Measurements from ENCODE around the gene CRYGS.
"Not testable (repeated sequence)": the region's sequence is repeated elsewhere in the genome, so short reads cannot be mapped to it uniquely, and the experiment has no call there.

Gene CRYGS

GRCh38 chr3:186583831-186584230, 39.7 kb upstream of the CRYGS start:
- DNase-seq (ENCODE audit: low read depth, low spot score): no peak
- H3K9me3 ChIP-seq (ENCODE audit: low read depth, low read length): no peaks in the 10 kb centered on the region
- peaks cover 70% of the 10 kb centered on the region for H3K36me3 ChIP-seq (ENCODE audit: insufficient read depth, low read length)
- TF ChIP-seq EZH2 (IDR thresholded peaks at IDR 0.05): no peak
- no peak overlapping the region for H3K4me3 ChIP-seq
- H3K9ac ChIP-seq (ENCODE audit: insufficient read length): no peak overlapping the region
- no peak overlapping the region for H3K27ac ChIP-seq

DNA sequence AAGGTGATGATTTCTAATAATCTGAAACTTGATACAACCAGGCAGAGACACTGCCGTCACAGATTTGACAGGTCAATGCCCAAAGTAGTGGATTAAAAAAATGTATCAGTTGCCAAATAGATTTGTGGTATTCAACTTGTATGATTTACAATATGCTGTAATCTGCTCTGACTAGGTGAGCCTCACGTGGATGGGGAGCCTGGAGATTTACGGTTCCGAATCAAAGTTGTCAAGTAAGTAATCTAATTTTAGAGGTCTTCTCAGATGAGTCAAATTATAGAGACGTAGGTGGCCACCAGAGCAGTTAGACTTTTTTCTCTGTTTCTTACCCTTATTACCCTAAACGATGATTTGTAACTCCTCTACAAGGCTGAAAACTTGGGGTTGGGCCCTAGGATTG, 38.4 kb upstream of the CRYGS start:
- no peak overlapping the region for H3K27ac ChIP-seq
- H3K36me3 ChIP-seq (ENCODE audit: insufficient read depth, low read length): peaks cover 77% of the 10 kb centered on the region
- H3K4me3 ChIP-seq: no peak overlapping the region
- H3K9me3 ChIP-seq (ENCODE audit: low read depth, low read length): no peaks in the 10 kb centered on the region
- no peak for DNase-seq (ENCODE audit: low read depth, low spot score)
- no peak for TF ChIP-seq POLR2AphosphoS5 (IDR thresholded peaks at IDR 0.05; ENCODE audit: borderline replicate concordance, low read depth, low read length)
- TF ChIP-seq FOXP2 (optimal IDR thresholded peaks at IDR 0.05; ENCODE audit: control extremely low read depth, extremely low read length, insufficient read depth): no peak
- no peak for TF ChIP-seq EZH2 (IDR thresholded peaks at IDR 0.05)
- no peak overlapping the region for H3K9ac ChIP-seq (ENCODE audit: insufficient read length)

GRCh38 chr3:186580785-186581184, 36.6 kb upstream of the CRYGS start:
- Histone ChIP-seq H3K9me3 (ENCODE audit: low read depth, low read length) (no peaks in the 10 kb centered on the region), H3K9ac (ENCODE audit: insufficient read length) (no peak overlapping the region), H3K27ac (no peak overlapping the region), H3K4me3 (no peak overlapping the region), H3K36me3 (ENCODE audit: insufficient read depth, low read length) (peaks cover 91% of the 10 kb centered on the region)
- no peak for TF ChIP-seq POLR2AphosphoS5 (IDR thresholded peaks at IDR 0.05; ENCODE audit: borderline replicate concordance, low read depth, low read length)
- no peak for TF ChIP-seq EZH2 (IDR thresholded peaks at IDR 0.05)
- TF ChIP-seq FOXP2 (optimal IDR thresholded peaks at IDR 0.05; ENCODE audit: control extremely low read depth, extremely low read length, insufficient read depth): no peak
- DNase-seq (ENCODE audit: low read depth, low spot score): no peak

DNA sequence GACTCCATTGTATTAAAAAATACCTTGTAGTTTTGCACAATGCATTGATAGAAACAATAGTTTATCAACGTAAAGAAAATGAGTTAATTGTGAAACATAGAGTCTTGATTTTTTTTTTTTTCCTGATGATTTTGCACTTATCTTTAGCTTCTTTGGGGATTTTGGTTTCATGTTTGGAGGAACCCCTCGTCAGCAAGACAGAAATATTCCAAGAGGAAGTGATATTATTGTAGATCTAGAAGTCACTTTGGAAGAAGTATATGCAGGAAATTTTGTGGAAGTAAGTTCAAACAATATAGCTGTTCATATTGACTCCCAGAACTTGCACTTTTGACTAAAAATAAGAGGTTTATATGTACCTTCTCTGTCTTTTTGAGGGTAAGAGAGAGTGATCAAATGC, 33.3 kb upstream of the CRYGS start:
- Histone ChIP-seq H3K9me3 (ENCODE audit: low read depth, low read length) (no peaks in the 10 kb centered on the region), H3K36me3 (ENCODE audit: insufficient read depth, low read length) (peaks cover 89% of the 10 kb centered on the region), H3K9ac (ENCODE audit: insufficient read length) (no peak overlapping the region), H3K27ac (no peak overlapping the region), H3K4me3 (no peak overlapping the region)
- DNase-seq (ENCODE audit: low read depth, low spot score): no peak
- no peak for TF ChIP-seq POLR2AphosphoS5 (IDR thresholded peaks at IDR 0.05; ENCODE audit: borderline replicate concordance, low read depth, low read length)
- no peak for TF ChIP-seq EZH2 (IDR thresholded peaks at IDR 0.05)
- no peak for TF ChIP-seq FOXP2 (optimal IDR thresholded peaks at IDR 0.05; ENCODE audit: control extremely low read depth, extremely low read length, insufficient read depth)

DNA sequence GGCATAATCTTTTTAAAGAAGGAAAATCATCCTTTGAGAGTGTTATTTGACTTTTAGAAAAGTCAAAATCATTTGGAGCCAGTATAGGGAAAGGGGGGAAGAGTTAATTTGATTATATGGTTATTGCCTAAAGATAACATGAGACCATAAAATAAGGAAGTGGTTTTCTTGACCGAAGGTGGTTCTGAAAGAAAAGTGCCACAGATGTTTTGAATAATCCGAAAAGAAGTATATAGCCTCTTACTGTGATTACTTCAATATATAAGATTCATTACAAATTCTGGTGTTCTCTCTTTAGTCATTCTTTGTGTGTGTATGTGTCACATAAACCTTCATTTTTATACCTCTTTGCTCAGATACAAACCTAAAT, 27.4 kb upstream of the CRYGS start:
- Histone ChIP-seq H3K9me3 (ENCODE audit: low read depth, low read length) (no peaks in the 10 kb centered on the region), H3K9ac (ENCODE audit: insufficient read length) (peak overlapping the region; percentile 93), H3K36me3 (ENCODE audit: insufficient read depth, low read length) (peaks cover 45% of the 10 kb centered on the region), H3K4me3 (peak overlapping the region; percentile 97), H3K27ac (no peak overlapping the region)
- DNase-seq (ENCODE audit: low read depth, low spot score): no peak
- no peak for TF ChIP-seq FOXP2 (optimal IDR thresholded peaks at IDR 0.05; ENCODE audit: control extremely low read depth, extremely low read length, insufficient read depth)
- TF ChIP-seq EZH2 (IDR thresholded peaks at IDR 0.05): no peak
- no peak for TF ChIP-seq POLR2AphosphoS5 (IDR thresholded peaks at IDR 0.05; ENCODE audit: borderline replicate concordance, low read depth, low read length)

GRCh38 chr3:186570941-186571643, 26.9 kb upstream of the CRYGS start:
- peak overlapping the region; percentile 47; the same call in 1 of the 2 replicates for H3K27ac ChIP-seq

GRCh38 chr3:186570096-186570940, 26.1 kb upstream of the CRYGS start, which contains the start of gene DNAJB11:
TSS of gene DNAJB11 (plus strand) at chr3:186570720. CDS start at chr3:186570898, 178 bp downstream.
- no peak for TF ChIP-seq FOXP2 (optimal IDR thresholded peaks at IDR 0.05; ENCODE audit: control extremely low read depth, extremely low read length, insufficient read depth)
- TF ChIP-seq POLR2AphosphoS5 (IDR thresholded peaks at IDR 0.05; ENCODE audit: borderline replicate concordance, low read depth, low read length): peak; percentile 83
- H3K9me3 ChIP-seq (ENCODE audit: low read depth, low read length): no peaks in the 10 kb centered on the region
- H3K27ac ChIP-seq: peak within 1 kb of the TSS; percentile 51
- H3K36me3 ChIP-seq (ENCODE audit: insufficient read depth, low read length): peaks cover 32% of the 10 kb centered on the region
- H3K9ac ChIP-seq (ENCODE audit: insufficient read length): peak within 1 kb of the TSS; percentile 93
- peak; percentile 100 for DNase-seq (ENCODE audit: low read depth, low spot score)
- peak within 1 kb of the TSS; percentile 97 for H3K4me3 ChIP-seq

More at GRCh38 chr3:186570941-186571643, 26.9 kb upstream of the CRYGS start:
- TF ChIP-seq FOXP2 (optimal IDR thresholded peaks at IDR 0.05; ENCODE audit: control extremely low read depth, extremely low read length, insufficient read depth) (no peak), EZH2 (IDR thresholded peaks at IDR 0.05) (no peak)
- Histone ChIP-seq H3K9me3 (ENCODE audit: low read depth, low read length) (no peaks in the 10 kb centered on the region), H3K36me3 (ENCODE audit: insufficient read depth, low read length) (peaks cover 40% of the 10 kb centered on the region), H3K9ac (ENCODE audit: insufficient read length) (peak overlapping the region; percentile 93), H3K4me3 (peak overlapping the region; percentile 97)
- no peak for DNase-seq (ENCODE audit: low read depth, low spot score)

GRCh38 chr3:186569779-186570095, 25.6 kb upstream of the CRYGS start:
- Histone ChIP-seq H3K36me3 (ENCODE audit: insufficient read depth, low read length) (peaks cover 26% of the 10 kb centered on the region), H3K27ac (peak overlapping the region; percentile 51; the same call in 1 of the 2 replicates), H3K9ac (ENCODE audit: insufficient read length) (peak overlapping the region; percentile 90), H3K4me3 (peak overlapping the region; percentile 97), H3K9me3 (ENCODE audit: low read depth, low read length) (no peaks in the 10 kb centered on the region)
- no peak for DNase-seq (ENCODE audit: low read depth, low spot score)
- TF ChIP-seq FOXP2 (optimal IDR thresholded peaks at IDR 0.05; ENCODE audit: control extremely low read depth, extremely low read length, insufficient read depth): no peak
- TF ChIP-seq POLR2AphosphoS5 (IDR thresholded peaks at IDR 0.05; ENCODE audit: borderline replicate concordance, low read depth, low read length): no peak
- no peak for TF ChIP-seq EZH2 (IDR thresholded peaks at IDR 0.05)

DNA sequence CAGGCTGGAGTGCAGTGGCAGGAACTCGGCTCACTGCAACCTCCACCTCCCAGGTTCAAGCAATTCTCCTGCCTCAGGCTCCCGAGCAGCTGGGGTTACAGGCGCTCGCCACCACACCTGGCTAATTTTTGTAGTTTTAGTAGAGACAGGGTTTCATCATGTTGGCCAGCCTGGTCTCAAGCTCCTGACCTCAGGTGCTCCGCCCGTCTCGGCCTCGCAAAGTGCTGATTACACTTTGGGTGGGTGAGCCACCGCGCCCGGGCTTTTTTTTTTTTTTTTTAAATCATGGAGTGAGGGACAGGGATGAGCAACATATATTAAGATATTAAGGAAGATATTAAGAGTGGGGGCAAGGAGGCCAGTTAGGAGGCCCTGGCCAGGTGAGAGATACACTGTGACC, 25.2 kb upstream of the CRYGS start:
- not testable (repeated sequence) for DNase-seq (ENCODE audit: low read depth, low spot score); H3K27ac ChIP-seq; H3K9me3 ChIP-seq (ENCODE audit: low read depth, low read length)
- peak overlapping the region; percentile 97 for H3K4me3 ChIP-seq
- peaks cover 23% of the 10 kb centered on the region for H3K36me3 ChIP-seq (ENCODE audit: insufficient read depth, low read length)
- H3K9ac ChIP-seq (ENCODE audit: insufficient read length): peak overlapping the region; percentile 90
